GM21529 (cell line): ENCODE measurements around the gene VWA5B2.

Experiments
- ATAC-seq: cut with Tn5 transposase; IDR thresholded peaks from one replicate; pipeline ENCODE4 v1.9.1; 2021; ENCODE audit not compliant: unreplicated experiment

The VWA5B2 gene

DNA sequence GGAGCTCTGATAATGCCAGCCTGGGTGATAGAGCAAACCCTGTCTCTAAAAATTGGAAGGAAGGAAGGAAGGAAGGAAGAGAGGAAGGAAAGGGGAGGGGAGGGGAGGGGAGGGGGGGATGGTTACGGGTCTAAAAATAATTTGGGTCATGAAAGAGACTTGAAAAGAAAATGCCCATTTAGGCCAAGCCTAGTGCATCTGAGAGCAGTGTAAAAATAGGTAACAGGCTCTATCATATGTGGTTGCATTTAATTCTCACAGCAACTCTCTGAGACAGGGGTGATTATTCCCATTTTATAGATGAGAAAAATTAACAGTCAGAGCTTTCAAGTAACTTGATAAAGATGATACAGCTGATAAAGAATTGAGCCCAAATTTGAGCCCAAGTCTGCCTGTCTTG lies 42.9 kb downstream of the VWA5B2 start:
- ATAC-seq = no peak

DNA sequence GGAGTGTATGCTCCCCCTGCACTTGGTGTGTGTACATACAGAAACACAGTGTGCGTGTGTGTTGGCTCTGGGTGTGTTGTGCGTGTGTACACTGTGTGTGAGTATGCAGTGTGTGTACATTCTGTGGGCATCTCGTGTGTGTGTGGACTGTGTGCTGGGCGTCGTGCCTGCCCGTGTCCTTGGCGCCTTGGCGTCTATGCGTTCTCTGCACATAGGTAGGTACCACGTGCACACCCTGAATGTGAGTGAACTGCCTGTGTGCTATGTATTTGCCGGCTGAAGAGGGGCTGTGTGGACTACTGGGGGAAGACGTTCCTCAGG lies 46.0 kb downstream of the VWA5B2 start:
- ATAC-seq = no peak

- no peak for ATAC-seq
These were observed 46.9 kb downstream of the VWA5B2 start, which contains the start of gene ECE2 for GRCh38 chr3:184275961-184276910. Gene ECE2, plus strand, starts transcription at chr3:184276022. Its CDS starts 132 bp downstream, at chr3:184276154.

GRCh38 chr3:184277366-184277765 lies 48.0 kb downstream of the VWA5B2 start:
- no peak for ATAC-seq

DNA sequence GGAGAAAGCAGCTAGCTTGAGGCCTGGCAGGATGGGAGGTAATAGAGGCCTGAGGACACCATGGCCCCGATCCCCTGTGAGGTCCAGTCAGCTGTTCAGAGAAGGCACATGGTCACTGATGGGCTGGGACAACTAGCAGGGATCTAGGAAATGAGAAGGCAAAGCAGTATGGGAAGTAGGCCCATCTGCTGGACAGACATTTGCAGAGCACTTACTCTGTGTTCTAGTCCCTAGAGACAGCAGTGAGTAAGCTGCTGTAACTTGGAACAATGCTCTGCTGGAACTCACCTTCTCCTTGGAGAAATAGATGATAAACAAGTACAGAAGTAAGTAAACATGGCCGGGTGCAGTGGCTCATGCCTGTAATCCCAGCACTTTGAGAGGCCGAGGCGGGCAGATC lies 53.6 kb downstream of the VWA5B2 start:
- ATAC-seq = no peak

GRCh38 chr3:184283681-184284080 lies 54.3 kb downstream of the VWA5B2 start:
- no peak for ATAC-seq

- ATAC-seq = no peak
These were observed 55.3 kb downstream of the VWA5B2 start for GRCh38 chr3:184284696-184285095.

- no peak for ATAC-seq
These were observed 60.1 kb downstream of the VWA5B2 start for GRCh38 chr3:184289426-184289938.

DNA sequence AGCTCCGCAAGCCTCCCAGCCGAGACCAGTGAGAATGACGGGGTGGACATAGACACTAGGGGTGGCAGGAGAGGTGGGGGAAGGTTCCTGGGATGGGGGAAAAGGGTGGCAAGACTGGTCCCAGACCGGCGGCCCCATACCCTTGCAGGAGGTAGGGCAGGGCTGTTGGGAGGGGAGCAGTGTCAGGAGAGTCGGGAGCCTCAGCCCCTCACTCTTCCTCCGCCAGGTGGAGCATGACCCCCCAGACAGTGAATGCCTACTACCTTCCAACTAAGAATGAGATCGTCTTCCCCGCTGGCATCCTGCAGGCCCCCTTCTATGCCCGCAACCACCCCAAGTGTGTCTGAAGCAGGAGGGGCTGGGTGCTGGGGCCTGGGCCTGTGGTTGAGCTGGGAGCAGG lies 60.9 kb downstream of the VWA5B2 start:
- ATAC-seq = no peak

- no peak for ATAC-seq
These were observed 61.8 kb downstream of the VWA5B2 start for GRCh38 chr3:184291044-184291737.
